Measurements from ENCODE around the gene CEP128.

The CEP128 gene

DNA sequence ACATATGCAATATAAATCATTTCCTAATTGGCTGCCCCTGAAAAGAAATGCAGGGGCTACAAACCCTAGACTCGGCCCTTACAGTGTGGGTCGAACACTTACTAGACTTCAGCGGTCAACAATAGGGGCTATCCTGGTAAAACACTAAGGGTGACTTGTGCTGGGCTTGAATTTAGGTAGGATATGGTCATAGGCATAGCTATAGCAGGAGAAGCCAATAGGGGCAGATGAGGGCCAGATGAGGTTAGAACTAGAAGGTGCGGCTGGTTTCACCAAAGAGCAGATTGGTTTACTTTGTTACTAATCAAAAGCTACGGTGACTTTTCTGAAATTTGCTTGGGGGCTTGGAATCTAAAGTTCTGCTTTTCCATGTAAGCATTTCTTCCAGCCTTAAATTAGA, 447.9 kb downstream of the CEP128 start:
- no peak for DNase-seq (ENCODE audit: low read depth in 3 of 3, low spot score in 1 of 3)

DNA sequence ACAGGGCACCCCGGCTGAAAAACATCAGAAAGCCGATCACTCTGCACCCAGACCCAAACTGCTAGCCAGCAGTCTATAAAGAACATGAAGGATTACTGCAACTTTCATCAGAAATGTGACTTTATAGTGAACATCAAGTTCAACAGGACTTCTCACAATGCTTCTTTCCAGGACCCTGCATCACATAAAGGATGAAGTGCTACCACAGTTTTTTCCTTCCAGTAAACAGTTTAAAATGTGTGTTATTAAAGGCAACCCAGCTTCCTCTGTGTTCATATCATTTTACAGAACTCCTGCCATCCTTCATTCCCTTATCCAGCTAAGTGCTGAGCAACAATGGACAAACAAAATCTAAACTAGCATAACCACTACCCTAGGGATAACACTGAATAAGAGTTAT, 449.9 kb downstream of the CEP128 start:
- DNase-seq (ENCODE audit: low read depth in 3 of 3, low spot score in 1 of 3), result no peak

GRCh38 chr14:80491131-80491530, 450.4 kb downstream of the CEP128 start:
- no peak for DNase-seq (ENCODE audit: low read depth in 3 of 3, low spot score in 1 of 3)

DNA sequence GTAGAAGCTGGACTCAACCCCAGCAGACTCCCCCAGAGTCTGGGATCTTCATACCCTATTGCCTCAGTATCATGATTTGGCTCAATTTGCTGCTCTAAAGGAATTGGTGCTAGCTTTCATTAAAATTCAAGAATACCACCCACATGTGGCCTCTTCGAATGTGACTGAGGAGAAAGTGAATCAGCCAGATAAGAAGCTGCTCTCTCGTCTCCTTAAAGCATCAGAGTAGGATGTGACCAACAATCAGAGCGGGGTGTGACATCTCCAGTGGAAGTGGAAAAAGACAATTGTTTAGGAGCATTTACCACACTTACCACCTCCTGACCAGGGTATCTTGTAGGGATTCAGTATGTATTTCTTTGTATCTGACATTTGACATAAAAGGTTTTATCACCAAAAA, 452.0 kb downstream of the CEP128 start:
- DNase-seq (ENCODE audit: low read depth in 3 of 3, low spot score in 1 of 3), result no peak

- DNase-seq (ENCODE audit: low read depth in 3 of 3, low spot score in 1 of 3), result no peak
Measured at GRCh38 chr14:80485764-80486163, 455.8 kb downstream of the CEP128 start.

GRCh38 chr14:80483331-80483730, 458.2 kb downstream of the CEP128 start:
- DNase-seq (ENCODE audit: low read depth in 3 of 3, low spot score in 1 of 3), result no peak

DNA sequence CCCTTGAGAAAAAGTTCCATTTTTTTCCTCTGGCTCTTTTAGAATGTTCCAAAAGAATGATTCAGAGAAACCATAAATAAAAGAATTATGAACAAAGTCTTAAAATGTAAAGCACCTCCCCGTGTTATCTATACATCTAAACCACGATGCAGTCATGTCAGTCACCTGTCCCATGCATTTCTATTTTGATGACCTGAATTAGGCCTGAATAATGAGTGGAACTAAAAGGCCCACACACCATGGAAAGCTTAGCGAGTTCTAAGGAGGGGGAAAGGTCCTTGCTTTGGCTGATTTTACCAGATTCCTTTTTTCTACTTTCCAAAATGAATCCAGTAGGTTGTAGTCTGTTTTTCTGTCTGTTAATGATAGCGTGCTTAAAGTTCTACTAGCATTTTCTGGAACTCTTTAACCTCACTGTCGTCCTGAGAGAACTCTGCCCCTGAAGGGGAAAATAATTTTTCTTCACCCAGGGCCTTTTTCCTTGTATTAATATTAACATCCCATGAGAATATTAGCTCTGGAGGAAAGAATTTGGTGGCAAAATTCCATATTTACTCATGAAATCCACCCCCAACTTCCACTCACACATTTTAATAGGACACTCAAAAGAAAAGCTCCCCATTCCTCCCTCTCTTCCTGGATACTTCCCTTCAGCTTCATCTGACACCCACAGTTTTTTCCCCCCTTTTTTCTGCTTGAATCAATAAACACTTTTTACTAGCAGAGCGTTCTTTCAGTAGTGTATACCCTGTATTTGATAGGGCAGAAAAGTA, 464.0 kb downstream of the CEP128 start:
- DNase-seq (ENCODE audit: low read depth in 3 of 3, low spot score in 1 of 3), result no peak

GRCh38 chr14:80475074-80475473, 466.5 kb downstream of the CEP128 start:
- no peak for DNase-seq (ENCODE audit: low read depth in 3 of 3, low spot score in 1 of 3)

DNA sequence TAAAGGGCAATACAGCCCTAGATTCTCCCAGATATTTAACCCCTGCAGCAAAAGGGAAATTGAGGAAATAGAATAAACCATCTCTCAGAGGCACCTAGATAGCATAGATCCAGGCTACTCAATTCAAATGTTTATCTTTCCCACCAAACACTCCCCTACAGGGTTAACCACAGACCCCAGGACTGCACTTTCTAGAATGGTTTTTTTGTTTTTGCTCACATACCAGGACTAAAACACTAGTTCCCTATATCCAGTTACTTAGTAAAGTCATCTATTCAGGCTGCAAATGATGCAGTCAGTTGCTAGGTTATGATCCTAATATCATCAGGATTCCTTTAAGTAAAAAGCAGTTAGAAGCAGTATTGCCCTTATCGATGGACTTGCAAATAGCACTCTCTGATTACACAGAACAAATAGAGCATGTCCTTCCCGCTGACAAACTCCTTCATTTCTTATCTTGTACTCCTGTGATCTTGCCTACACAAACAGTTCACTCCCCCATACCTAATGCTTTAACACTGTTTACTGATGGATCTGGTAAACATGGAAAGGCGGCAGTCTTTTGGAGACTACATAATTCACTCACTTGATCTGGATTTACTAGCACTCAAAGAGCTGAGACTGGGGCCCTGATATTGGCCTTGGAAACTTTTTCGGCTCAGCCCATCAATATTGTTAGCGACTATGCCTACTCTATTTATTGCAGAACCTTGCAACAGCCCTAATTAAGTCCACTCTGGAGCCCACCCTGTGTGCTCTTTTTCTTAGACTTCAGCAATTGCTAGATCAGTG, 473.0 kb downstream of the CEP128 start:
- DNase-seq (ENCODE audit: low read depth in 3 of 3, low spot score in 1 of 3), result no peak

- no peak for DNase-seq (ENCODE audit: low read depth in 3 of 3, low spot score in 1 of 3)
Measured at GRCh38 chr14:80465546-80466220, 475.9 kb downstream of the CEP128 start.

- no peak for DNase-seq (ENCODE audit: low read depth in 3 of 3, low spot score in 1 of 3)
Measured at GRCh38 chr14:80464531-80465149, 476.9 kb downstream of the CEP128 start.

GRCh38 chr14:80456209-80456608, 485.3 kb downstream of the CEP128 start:
- DNase-seq (ENCODE audit: low read depth in 3 of 3, low spot score in 1 of 3), result no peak

DNA sequence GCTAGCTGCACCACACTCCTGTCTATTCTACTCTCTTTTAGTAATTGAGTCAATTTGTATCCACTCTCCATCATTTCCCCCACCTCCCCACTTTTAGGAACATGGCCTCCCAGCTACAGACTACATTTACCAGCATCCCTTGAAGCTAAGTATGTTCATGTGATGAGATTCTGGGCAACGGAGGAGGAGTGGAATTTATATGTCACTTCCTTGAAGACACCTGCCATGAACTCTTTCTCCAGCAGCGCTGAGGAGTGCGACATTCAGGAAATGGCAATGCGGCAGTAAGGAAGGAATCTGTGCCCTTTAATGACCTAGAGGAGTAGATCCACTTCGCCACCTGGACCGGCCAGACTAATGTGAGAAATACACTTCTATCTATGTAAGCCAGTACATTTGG, 486.5 kb downstream of the CEP128 start:
- DNase-seq (ENCODE audit: low read depth in 3 of 3, low spot score in 1 of 3), result no peak

DNA sequence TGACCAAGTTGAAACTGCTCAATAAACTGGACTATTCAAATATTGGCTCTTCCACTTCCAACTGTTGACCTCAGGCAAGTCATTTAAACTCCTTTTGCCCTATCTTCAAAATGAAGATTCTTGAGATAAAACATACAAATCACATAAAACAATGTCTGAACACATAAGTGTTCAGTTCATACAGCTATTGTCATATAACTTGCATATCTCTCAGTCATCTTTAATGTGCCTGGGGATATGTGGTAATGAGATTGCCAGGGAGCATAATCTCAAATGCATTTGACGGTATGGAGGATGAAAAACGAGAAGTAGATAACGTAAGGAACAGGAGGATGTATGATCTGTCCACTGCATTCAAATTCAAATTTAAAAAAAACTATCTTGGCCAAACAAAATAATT, 493.3 kb downstream of the CEP128 start:
- no peak for DNase-seq (ENCODE audit: low read depth in 3 of 3, low spot score in 1 of 3)

- DNase-seq (ENCODE audit: low read depth in 3 of 3, low spot score in 1 of 3), result no peak
Measured at GRCh38 chr14:80447392-80447791, 494.1 kb downstream of the CEP128 start.

Measured in stimulated activated CD4-positive, alpha-beta T cell treated with anti-CD3 and anti-CD28 coated beads, TNF-alpha, amount 100 ng/mL, for 1 hour (primary cell).